Caco-2 (cell line): ENCODE measurements around the gene RALGAPA2. TPM values are rescaled to one million over a fixed set of nuclear protein-coding genes. Genes with fewer than 3 reads are reported as not detected.

Experiments used
- BruUV-seq: library from RNA; stranded (reverse); fragments of 400-500 nt; replicated peaks from 2 replicates; lab custom pipeline; 2021; lab: Mats Ljungman, UMichigan
- CTCF ChIA-PET: fragments of 300-600 bp; sonication (Branson Sonifier 250); formaldehyde crosslinking; loops from one replicate; lab custom pipeline; 2022; ENCODE audit warnings: antibody characterized with exemption; lab: Charles Lee
- POLR2A ChIA-PET: fragments of 300-600 bp; sonication (Branson Sonifier 250); formaldehyde crosslinking; loops from one replicate; lab custom pipeline; 2022; ENCODE audit warnings: antibody characterized with exemption; lab: Charles Lee
- DNase-seq, 2 experiments: peaks; one replicate each; pipeline versions ENCODE4 v3.0.0 to v3.0.0-alpha.2; 2020 to 2022
- H3K27me3 ChIP-seq: replicated peaks from 2 replicates; pipeline ENCODE4 v1.6.0; 2011; ENCODE audit warnings: low read length; ENCODE audit not compliant: control insufficient read depth, insufficient read depth
- H3K36me3 ChIP-seq: 2 replicates; pipeline ENCODE4 v1.5.1; 2011; ENCODE audit warnings: low read length; ENCODE audit not compliant: control insufficient read depth, insufficient read depth
- H3K4me1 ChIP-seq: fragments of 250-450 bp; sonication (Bioruptor Pico); 2 replicates; pipeline ENCODE4 v1.5.1; 2020; ENCODE audit warnings: mild to moderate bottlenecking
- H3K4me3 ChIP-seq: 2 replicates; pipeline ENCODE4 v1.5.1; 2011; ENCODE audit warnings: low read depth, mild to moderate bottlenecking, control low read depth, low read length
- H3K9me3 ChIP-seq: fragments of 250-450 bp; sonication (Bioruptor Pico); 2 replicates; pipeline ENCODE4 v1.5.1; 2020; ENCODE audit warnings: mild to moderate bottlenecking, moderate library complexity
- H3K27ac Mint-ChIP-seq: one replicate; pipeline ENCODE4 v1.8.0; 2022; ENCODE audit warnings: mixed read lengths; ENCODE audit not compliant: unreplicated experiment
- H3K27me3 Mint-ChIP-seq: one replicate; pipeline ENCODE4 v1.8.0; 2022; ENCODE audit warnings: mixed read lengths; ENCODE audit not compliant: insufficient read depth, unreplicated experiment
- H3K36me3 Mint-ChIP-seq: one replicate; pipeline ENCODE4 v1.8.0; 2022; ENCODE audit warnings: mild to moderate bottlenecking, mixed read lengths; ENCODE audit not compliant: insufficient read depth, unreplicated experiment
- H3K4me1 Mint-ChIP-seq: one replicate; pipeline ENCODE4 v1.8.0; 2022; ENCODE audit warnings: low read depth, mixed read lengths; ENCODE audit not compliant: unreplicated experiment
- H3K4me3 Mint-ChIP-seq: one replicate; pipeline ENCODE4 v1.8.0; 2022; ENCODE audit warnings: mild to moderate bottlenecking, moderate library complexity, mixed read lengths; ENCODE audit not compliant: unreplicated experiment
- H3K9me3 Mint-ChIP-seq: one replicate; pipeline ENCODE4 v1.8.0; 2022; ENCODE audit warnings: mixed read lengths; ENCODE audit not compliant: unreplicated experiment
- CTCF ChIP-seq, 2 experiments: fragments of 200-600 bp in 1 of 2; IDR thresholded peaks; 1 replicate in 1 of 2; 2 replicates in 1 of 2; pipeline versions ENCODE4 v1.5.1 to v1.8.0; 2011 to 2022; ENCODE audit warnings: antibody characterized with exemption in 1 of 2, control low read depth in 1 of 2, inconsistent platforms in 1 of 2, low read depth in 1 of 2, low read length in 1 of 2, mild to moderate bottlenecking in 1 of 2, moderate library complexity in 1 of 2; ENCODE audit not compliant: insufficient read depth in 1 of 2, severe bottlenecking in 1 of 2, unreplicated experiment in 1 of 2
- intact Hi-C: fragments of 100-400 bp; cut with micrococcal nuclease; formaldehyde crosslinking; loops from one replicate; pipeline ENCODE4 v1.10.0; 2022; ENCODE audit not compliant: unreplicated experiment
- total RNA-seq: library from RNA; stranded (reverse); gene quantifications from 2 replicates; pipeline ENCODE4 v1.2.3, GENCODE V29; 2022

Gene RALGAPA2
- total RNA-seq, 1 experiment from 2014 or later = 17.3 TPM

GRCh38 chr20:20731000-20731944 is 18.8 kb upstream of the RALGAPA2 start:
- CTCF ChIA-PET = interaction anchor here (0.5 kb wide), 1 partner anchor 1949 kb away, joined by 3 read pairs; no protein-coding TSS in a partner anchor
- H3K4me3 Mint-ChIP-seq = no peak overlapping the region
- H3K4me1 Mint-ChIP-seq = no peaks in the 10 kb centered on the region
- H3K4me3 ChIP-seq = no peak overlapping the region
- intact Hi-C loops = no loop called here
- peaks cover 12% of the 10 kb centered on the region for H3K27me3 Mint-ChIP-seq
- DNase-seq = no peak
- BruUV-seq = no TSS peak
- no peaks in the 10 kb centered on the region for H3K27me3 ChIP-seq
- no peak overlapping the region for H3K27ac Mint-ChIP-seq
- H3K36me3 Mint-ChIP-seq = no peaks in the 10 kb centered on the region
- no peaks in the 10 kb centered on the region for H3K4me1 ChIP-seq
- H3K9me3 ChIP-seq = no peaks in the 10 kb centered on the region
- no peaks in the 10 kb centered on the region for H3K36me3 ChIP-seq
- POLR2A ChIA-PET = no interaction called here
- TF ChIP-seq CTCF (IDR thresholded peaks at IDR 0.05; ENCODE audit: insufficient read depth in 1 of 2, low read depth in 1 of 2, low read length in 1 of 2, severe bottlenecking in 1 of 2, unreplicated experiment in 1 of 2) = no peak
- H3K9me3 Mint-ChIP-seq = no peaks in the 10 kb centered on the region

GRCh38 chr20:20729563-20729962 is 17.1 kb upstream of the RALGAPA2 start:
- Mint-ChIP-seq H3K27ac (no peak overlapping the region), H3K4me3 (no peak overlapping the region), H3K36me3 (no peaks in the 10 kb centered on the region), H3K27me3 (peaks cover 18% of the 10 kb centered on the region), H3K4me1 (no peaks in the 10 kb centered on the region), H3K9me3 (no peaks in the 10 kb centered on the region)
- no TSS peak for BruUV-seq
- no peaks in the 10 kb centered on the region for H3K4me1 ChIP-seq
- no peak overlapping the region for H3K4me3 ChIP-seq
- no peak for TF ChIP-seq CTCF (IDR thresholded peaks at IDR 0.05; ENCODE audit: insufficient read depth in 1 of 2, low read depth in 1 of 2, low read length in 1 of 2, severe bottlenecking in 1 of 2, unreplicated experiment in 1 of 2)
- intact Hi-C loops = no loop called here
- H3K36me3 ChIP-seq = no peaks in the 10 kb centered on the region
- CTCF ChIA-PET = no interaction called here
- H3K9me3 ChIP-seq = no peaks in the 10 kb centered on the region
- POLR2A ChIA-PET = no interaction called here
- no peaks in the 10 kb centered on the region for H3K27me3 ChIP-seq
- no peak for DNase-seq

GRCh38 chr20:20721489-20721888 is 9.0 kb upstream of the RALGAPA2 start:
- POLR2A ChIA-PET = no interaction called here
- no TSS peak for BruUV-seq
- H3K9me3 Mint-ChIP-seq = no peaks in the 10 kb centered on the region
- H3K36me3 ChIP-seq = no peaks in the 10 kb centered on the region
- no peak overlapping the region for H3K27ac Mint-ChIP-seq
- H3K36me3 Mint-ChIP-seq = no peaks in the 10 kb centered on the region
- H3K27me3 Mint-ChIP-seq = peaks cover 10% of the 10 kb centered on the region
- H3K9me3 ChIP-seq = no peaks in the 10 kb centered on the region
- no peaks in the 10 kb centered on the region for H3K4me1 Mint-ChIP-seq
- H3K4me1 ChIP-seq = no peaks in the 10 kb centered on the region
- no peak overlapping the region for H3K4me3 Mint-ChIP-seq
- no peak overlapping the region for H3K4me3 ChIP-seq
- intact Hi-C loops = no loop called here
- CTCF ChIA-PET = interaction anchor here (0.6 kb wide), 1 partner anchor 9 kb away, joined by 11 read pairs; the partner anchor contains the start of gene RALGAPA2
- no peak for TF ChIP-seq CTCF (IDR thresholded peaks at IDR 0.05; ENCODE audit: insufficient read depth in 1 of 2, low read depth in 1 of 2, low read length in 1 of 2, severe bottlenecking in 1 of 2, unreplicated experiment in 1 of 2)
- no peaks in the 10 kb centered on the region for H3K27me3 ChIP-seq
- no peak for DNase-seq
